Duodenal mucosa (tissue), 2 donors: ENCODE results near the gene SREBF2.

Experiments used
- H3K27ac ChIP-seq: one replicate; pipeline ENCODE4 v1.7.0; 2013; ENCODE audit warnings: low read depth, low read length
- H3K27me3 ChIP-seq, 2 donors: one replicate each; pipeline ENCODE4 v1.7.0; 2013; ENCODE audit warnings: low read length in 2 of 2, control low read depth in 1 of 2; ENCODE audit not compliant: insufficient read depth in 2 of 2, control insufficient read depth in 1 of 2
- H3K36me3 ChIP-seq, 2 donors: one replicate each; pipeline ENCODE4 v1.7.0; 2013; ENCODE audit warnings: low read length in 2 of 2, control low read depth in 1 of 2; ENCODE audit not compliant: insufficient read depth in 2 of 2, control insufficient read depth in 1 of 2
- H3K4me1 ChIP-seq, 2 donors: one replicate each; pipeline ENCODE4 v1.7.0; 2013; ENCODE audit warnings: low read length in 2 of 2, control low read depth in 1 of 2; ENCODE audit not compliant: insufficient read depth in 2 of 2, control insufficient read depth in 1 of 2
- H3K4me3 ChIP-seq, 2 donors: one replicate each; pipeline ENCODE4 v1.7.0; 2013; ENCODE audit warnings: low read length in 2 of 2, low read depth in 1 of 2
- H3K9ac ChIP-seq, 2 donors: one replicate each; pipeline ENCODE4 v1.7.0; 2013; ENCODE audit warnings: low read length in 2 of 2, low read depth in 1 of 2
- H3K9me3 ChIP-seq, 2 donors: one replicate each; pipeline ENCODE4 v1.7.0; 2013; ENCODE audit warnings: low read length in 2 of 2, control low read depth in 1 of 2; ENCODE audit not compliant: control insufficient read depth in 1 of 2

Gene SREBF2

DNA sequence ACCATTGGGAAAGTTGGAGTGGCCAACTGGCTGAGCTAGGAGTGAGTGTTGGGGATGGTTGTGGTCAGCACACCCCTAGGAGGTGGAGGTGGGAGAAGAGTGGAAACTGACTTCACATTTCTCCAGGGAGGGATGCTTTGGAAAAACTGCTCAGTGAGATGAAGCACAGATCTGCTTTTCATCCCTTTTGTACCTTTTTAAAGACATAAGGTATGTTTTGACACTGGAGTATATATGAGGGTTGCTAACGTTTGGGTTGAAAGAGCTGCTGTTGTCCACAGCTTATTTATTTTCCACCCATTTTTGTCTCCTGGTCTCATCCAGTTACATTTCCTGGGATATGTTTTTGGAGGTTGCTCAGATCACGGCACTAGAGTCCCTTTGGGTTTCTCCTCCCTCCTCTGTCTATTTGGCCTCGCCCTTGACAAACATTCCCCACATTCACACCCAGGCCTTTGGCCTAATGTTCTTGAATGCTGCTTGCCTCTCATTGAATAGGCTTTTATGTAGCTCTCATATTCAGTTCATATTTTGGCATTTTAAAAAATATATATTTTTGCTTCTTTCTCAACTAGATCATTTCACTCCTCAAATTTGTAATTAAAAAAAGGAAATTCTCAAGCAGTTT lies 8.3 kb downstream of the SREBF2 start:
- no peaks in the 10 kb centered on the region for H3K9me3 ChIP-seq
- H3K9ac ChIP-seq, result no peak overlapping the region
- H3K27me3 ChIP-seq, result no peaks in the 10 kb centered on the region
- peak overlapping the region in 1 of 2 donors; percentile 28 for H3K4me3 ChIP-seq
- peaks cover 35 to 59% of the 10 kb centered on the region in 2 donors for H3K4me1 ChIP-seq
- H3K36me3 ChIP-seq, result peaks cover 0 to 10% of the 10 kb centered on the region in 2 donors
- H3K27ac ChIP-seq, result no peak overlapping the region

DNA sequence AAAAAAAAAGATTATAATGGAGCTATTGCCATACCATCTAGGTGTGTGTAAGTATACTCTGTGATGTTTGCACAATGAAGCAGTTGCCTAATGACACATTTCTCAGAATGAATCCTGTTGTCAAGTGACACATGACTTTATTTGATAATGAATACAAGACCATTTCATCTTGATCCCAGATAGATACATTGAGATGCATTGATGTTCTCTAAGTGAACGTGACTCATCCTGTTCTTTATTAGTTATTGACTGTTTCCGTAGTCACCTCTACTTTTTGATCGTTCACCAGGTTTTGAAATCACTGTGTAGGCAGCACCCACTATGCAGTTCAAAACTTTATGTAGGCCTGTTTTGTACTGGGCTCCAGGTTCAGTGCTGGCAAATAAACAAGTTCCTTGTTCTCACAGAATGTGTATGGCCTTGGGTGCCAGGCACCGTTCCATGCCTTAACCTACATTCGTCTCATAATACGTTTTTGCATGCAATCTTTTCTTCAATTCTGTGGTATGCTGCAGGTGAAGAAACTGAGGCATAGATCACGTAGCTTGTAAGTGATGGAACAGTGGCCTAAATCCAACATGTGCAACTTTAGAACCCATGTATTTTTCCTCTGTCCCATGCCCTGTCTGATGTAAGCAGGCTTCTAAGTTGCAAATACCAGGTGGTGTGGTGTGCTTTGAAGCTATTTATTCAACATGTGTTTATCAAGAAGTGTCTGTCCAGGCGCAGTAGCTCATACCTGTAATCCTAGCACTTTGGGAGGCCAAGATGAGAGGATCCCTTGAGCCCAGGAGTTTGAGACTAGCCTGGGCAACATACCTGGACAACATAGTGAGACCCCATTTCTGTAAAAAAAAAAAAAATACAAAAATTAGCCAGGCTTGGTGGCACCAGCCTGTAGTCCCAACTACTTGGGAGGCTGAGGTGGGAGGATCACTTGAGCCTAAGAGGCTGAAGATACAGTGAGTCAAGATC lies 10.4 kb downstream of the SREBF2 start:
- no peaks in the 10 kb centered on the region for H3K27me3 ChIP-seq
- H3K9ac ChIP-seq, result no peak overlapping the region
- H3K27ac ChIP-seq, result no peak overlapping the region

DNA sequence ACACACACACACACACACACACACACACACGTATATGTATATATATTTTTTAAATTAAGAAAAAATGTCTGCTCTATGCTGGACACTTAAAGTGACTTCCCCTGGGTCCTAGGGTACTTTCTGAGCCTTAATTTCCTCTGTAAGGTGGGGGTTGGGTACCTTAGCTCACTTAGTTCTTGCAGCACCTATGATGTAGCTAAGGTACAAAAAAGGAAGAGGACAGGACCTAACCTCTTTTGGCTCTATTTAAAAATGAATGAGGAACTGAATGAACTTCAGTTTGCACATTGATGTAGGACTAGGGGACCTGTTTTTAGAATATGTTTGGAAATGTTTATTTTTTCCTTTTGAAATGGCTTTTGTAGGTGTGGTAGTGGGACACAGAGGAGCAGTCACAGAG lies 11.1 kb downstream of the SREBF2 start:
- Histone ChIP-seq H3K9ac (peak overlapping the region in 1 of 2 donors; percentile 13), H3K27me3 (no peaks in the 10 kb centered on the region), H3K4me1 (peaks cover 56 to 60% of the 10 kb centered on the region in 2 donors), H3K4me3 (no peak overlapping the region), H3K9me3 (no peaks in the 10 kb centered on the region), H3K36me3 (peaks cover 0 to 4% of the 10 kb centered on the region in 2 donors), H3K27ac (no peak overlapping the region)

More for the DNA sequence above, 10.4 kb downstream of the SREBF2 start:
- Histone ChIP-seq H3K4me1 (peaks cover 50 to 61% of the 10 kb centered on the region in 2 donors), H3K9me3 (no peaks in the 10 kb centered on the region), H3K4me3 (no peak overlapping the region), H3K36me3 (peaks cover 0 to 4% of the 10 kb centered on the region in 2 donors)

DNA sequence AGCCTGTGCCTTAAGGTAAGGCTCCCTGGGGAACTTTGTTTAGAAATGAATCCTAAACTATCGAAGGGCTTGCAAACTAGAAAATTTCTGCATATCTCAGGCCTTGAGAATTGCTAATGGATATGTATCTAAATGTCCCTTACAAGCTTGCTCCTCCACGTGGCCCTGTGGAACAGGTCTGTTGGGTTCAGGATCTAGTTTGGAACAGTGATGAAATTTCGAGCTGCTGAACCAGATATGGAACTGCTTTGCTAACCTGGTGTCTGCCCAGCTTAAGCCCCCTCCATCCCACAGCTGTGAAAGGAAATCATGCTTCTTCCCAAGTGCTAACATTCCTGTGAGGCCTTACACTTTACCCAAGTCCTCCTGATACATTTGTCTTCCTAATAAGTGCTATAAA lies 11.6 kb downstream of the SREBF2 start:
- H3K4me1 ChIP-seq, result peaks cover 56 to 60% of the 10 kb centered on the region in 2 donors
- peak overlapping the region in 1 of 2 donors; percentile 13 for H3K9ac ChIP-seq
- no peaks in the 10 kb centered on the region for H3K9me3 ChIP-seq
- H3K36me3 ChIP-seq, result peaks cover 0 to 4% of the 10 kb centered on the region in 2 donors
- no peak overlapping the region for H3K4me3 ChIP-seq
- no peaks in the 10 kb centered on the region for H3K27me3 ChIP-seq
- no peak overlapping the region for H3K27ac ChIP-seq

DNA sequence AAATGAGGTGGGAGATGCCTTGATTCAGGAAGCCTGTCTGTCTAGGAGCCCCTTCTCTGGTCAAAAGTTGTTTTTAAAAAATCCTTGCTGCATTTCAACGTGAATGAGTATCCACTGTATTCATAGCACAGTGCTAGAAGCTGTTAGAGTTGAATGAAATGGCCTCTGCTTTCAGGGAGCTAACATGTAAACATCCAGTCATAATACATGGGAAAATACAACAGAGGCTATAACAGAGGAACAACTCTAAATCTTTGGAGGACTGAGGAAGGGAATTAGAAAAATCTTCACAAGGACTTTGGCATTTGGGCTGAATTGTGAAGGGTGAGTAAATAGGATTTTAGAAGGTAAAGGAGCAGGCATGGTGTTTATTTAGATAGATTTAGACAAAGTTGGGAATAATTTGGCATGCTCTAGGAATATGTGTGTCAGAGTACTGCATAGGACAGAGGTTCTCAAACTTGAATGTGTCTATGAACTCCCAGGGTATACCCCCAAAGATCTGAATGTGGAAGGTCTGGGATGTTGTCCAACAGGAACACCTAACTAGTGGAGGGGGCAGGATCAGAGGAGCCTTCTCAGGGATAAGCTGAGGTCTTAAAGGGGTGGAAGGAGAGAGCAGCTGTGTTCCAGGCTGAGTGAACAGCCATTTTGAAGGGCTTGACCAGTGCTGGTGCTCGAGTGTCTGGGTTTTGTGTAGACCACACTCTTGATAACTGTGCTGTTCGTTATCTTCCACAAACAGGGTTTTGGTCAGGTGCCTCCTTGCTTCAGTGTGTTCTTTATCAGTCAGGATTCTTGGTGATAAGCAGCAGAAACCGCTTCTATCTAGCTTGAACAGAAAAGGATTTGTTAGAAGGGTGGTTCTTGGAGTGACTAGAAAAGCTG lies 12.7 kb downstream of the SREBF2 start:
- H3K27me3 ChIP-seq, result no peaks in the 10 kb centered on the region
- H3K27ac ChIP-seq, result no peak overlapping the region
- no peaks in the 10 kb centered on the region for H3K9me3 ChIP-seq
- no peak overlapping the region for H3K4me3 ChIP-seq
- no peak overlapping the region for H3K9ac ChIP-seq
- peaks cover 0 to 4% of the 10 kb centered on the region in 2 donors for H3K36me3 ChIP-seq
- peaks cover 50 to 54% of the 10 kb centered on the region in 2 donors for H3K4me1 ChIP-seq

DNA sequence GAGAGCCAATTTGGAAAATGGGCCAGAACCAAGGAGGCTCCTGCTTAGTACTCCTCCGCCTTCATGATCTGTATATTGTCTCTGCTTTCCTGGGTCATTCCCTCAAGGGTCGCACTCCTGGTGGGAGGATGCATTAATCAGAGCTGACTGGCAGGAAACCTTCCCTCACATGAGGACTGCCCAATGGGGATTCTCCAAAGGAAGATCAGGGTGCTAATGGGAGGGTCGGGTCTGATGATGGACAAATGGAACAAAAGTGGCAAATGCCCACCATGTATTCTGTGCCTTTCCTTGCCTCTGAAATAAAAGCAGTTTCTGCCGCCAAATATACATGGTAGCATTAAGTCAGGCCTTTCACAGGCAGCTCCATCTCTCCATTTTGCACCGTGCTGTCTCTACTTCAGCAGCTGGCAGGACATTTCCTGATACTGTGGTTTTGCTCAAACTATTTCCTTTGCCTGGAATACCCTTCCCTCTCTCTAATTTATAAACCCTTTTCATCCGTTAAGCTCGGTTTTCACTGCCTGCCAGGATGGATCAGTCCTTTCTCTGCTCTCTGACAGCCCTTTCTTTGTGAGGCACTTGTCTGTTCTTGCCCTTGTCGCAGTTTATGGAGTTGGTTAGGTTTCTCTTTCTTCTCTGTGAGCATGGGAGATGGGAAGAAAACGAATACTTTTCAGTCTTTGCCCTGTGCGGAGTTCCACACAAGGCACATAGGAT lies 13.5 kb downstream of the SREBF2 start:
- H3K36me3 ChIP-seq, result peaks cover 0 to 4% of the 10 kb centered on the region in 2 donors
- peaks cover 42 to 46% of the 10 kb centered on the region in 2 donors for H3K4me1 ChIP-seq
- H3K9me3 ChIP-seq, result no peaks in the 10 kb centered on the region
- no peak overlapping the region for H3K27ac ChIP-seq
- H3K4me3 ChIP-seq, result no peak overlapping the region
- no peak overlapping the region for H3K9ac ChIP-seq
- no peaks in the 10 kb centered on the region for H3K27me3 ChIP-seq

DNA sequence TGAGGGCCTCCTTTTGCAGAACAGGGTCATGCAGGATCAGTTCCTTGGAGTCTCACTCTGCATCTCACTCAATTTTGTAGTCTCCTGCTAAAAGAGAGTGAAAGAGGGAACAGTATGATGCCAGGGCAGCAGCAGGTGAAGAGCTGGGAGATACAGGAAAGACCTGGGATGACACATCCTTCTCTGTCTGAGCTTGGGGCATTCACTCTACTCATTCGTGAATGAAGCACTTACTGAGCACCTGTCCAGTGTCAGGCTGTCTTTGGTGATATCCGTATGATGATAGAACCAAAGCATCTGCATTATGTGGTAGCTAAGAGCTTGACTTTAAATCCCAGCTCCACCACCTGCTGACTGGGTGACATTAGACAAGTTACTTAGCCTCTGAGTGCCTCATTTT lies 14.4 kb downstream of the SREBF2 start:
- Histone ChIP-seq H3K4me1 (peaks cover 39 to 42% of the 10 kb centered on the region in 2 donors), H3K9me3 (no peaks in the 10 kb centered on the region), H3K36me3 (peaks cover 0 to 4% of the 10 kb centered on the region in 2 donors), H3K9ac (no peak overlapping the region), H3K27ac (no peak overlapping the region), H3K27me3 (no peaks in the 10 kb centered on the region), H3K4me3 (no peak overlapping the region)

DNA sequence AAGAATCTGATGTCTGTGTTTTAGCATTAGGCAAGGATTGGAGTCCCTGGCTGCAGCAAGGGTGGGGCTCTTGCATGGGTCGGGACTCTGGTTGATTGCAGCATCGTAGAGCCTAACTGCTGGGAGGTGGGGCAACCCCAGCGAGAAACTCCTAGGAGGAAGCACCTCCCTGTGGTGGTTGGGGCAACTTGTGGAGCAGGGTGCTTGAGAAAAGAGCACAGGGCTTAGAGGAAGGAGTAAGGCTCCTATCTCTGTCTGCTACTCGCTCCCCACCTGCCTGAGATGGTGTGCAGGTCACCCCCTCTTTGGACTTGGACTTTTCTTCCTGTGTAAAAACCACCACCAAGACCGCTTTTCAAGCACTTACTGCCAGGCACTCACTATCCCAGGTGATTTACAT lies 15.6 kb downstream of the SREBF2 start:
- Histone ChIP-seq H3K9ac (peak overlapping the region; percentile 12 to 49), H3K27ac (no peak overlapping the region), H3K4me1 (peaks cover 39% of the 10 kb centered on the region in 2 donors), H3K9me3 (no peaks in the 10 kb centered on the region), H3K27me3 (no peaks in the 10 kb centered on the region), H3K36me3 (peaks cover 0 to 4% of the 10 kb centered on the region in 2 donors), H3K4me3 (no peak overlapping the region)

DNA sequence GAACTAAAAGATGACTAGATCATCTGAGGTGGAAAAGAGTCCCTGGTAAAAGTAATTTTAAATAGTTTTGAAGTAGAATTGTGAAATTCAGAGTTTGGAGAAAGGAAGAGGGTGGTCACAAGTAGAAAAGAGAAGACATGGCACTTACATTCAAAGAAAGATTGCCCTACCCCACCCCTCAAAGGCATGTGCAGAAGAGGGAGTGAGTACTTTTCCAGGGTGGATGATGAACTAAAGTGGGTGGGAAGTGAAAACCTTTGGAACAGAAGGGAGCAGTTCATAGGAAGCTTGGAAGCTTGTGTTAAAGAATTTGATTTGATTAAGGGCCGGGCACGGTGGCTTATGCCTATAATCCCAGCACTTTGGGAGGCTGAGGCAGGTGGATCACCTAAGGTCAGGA lies 23.6 kb downstream of the SREBF2 start:
- Histone ChIP-seq H3K9me3 (no peaks in the 10 kb centered on the region), H3K27me3 (no peaks in the 10 kb centered on the region), H3K9ac (no peak overlapping the region), H3K4me3 (no peak overlapping the region), H3K36me3 (peaks cover 0 to 3% of the 10 kb centered on the region in 2 donors), H3K4me1 (peaks cover 18 to 28% of the 10 kb centered on the region in 2 donors), H3K27ac (no peak overlapping the region)
